ENCODE data around the gene PLAC8L1.
"Not testable (repeated sequence)": the region's sequence is repeated elsewhere in the genome, so short reads cannot be mapped to it uniquely, and the experiment has no call there.

DNA sequence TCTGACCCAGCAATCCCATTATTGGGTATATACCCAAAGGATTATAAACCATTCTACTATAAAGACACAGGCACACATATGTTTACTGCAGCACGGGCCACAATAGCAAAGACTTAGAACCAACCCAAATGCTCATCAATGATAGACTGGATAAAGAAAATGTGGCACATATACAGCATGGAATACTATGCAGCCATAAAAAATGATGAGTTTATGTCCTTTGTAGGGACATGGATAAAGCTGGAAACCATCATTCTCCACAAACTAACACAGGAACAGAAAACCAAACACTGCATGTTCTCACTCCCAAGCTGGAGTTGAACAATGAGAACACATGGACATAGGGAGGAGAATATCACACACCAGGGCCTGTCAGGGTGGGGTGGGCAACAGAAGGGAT is 16.1 kb upstream of the PLAC8L1 start:
- TF ChIP-seq, protein P1, sequence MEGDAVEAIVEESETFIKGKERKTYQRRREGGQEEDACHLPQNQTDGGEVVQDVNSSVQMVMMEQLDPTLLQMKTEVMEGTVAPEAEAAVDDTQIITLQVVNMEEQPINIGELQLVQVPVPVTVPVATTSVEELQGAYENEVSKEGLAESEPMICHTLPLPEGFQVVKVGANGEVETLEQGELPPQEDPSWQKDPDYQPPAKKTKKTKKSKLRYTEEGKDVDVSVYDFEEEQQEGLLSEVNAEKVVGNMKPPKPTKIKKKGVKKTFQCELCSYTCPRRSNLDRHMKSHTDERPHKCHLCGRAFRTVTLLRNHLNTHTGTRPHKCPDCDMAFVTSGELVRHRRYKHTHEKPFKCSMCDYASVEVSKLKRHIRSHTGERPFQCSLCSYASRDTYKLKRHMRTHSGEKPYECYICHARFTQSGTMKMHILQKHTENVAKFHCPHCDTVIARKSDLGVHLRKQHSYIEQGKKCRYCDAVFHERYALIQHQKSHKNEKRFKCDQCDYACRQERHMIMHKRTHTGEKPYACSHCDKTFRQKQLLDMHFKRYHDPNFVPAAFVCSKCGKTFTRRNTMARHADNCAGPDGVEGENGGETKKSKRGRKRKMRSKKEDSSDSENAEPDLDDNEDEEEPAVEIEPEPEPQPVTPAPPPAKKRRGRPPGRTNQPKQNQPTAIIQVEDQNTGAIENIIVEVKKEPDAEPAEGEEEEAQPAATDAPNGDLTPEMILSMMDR (conservative IDR thresholded peaks at IDR 0.05), result not testable (repeated sequence)
- not testable (repeated sequence) for TF ChIP-seq EZH2 (IDR thresholded peaks at IDR 0.05; ENCODE audit: low read depth)
